GM21528 (cell line): ENCODE results near the gene MX2.

Experiments
- ATAC-seq: cut with Tn5 transposase; IDR thresholded peaks from one replicate; pipeline ENCODE4 v1.9.1; 2021; ENCODE audit warnings: mild to moderate bottlenecking, moderate library complexity; ENCODE audit not compliant: unreplicated experiment, low FRiP score

The MX2 gene

GRCh38 chr21:41378849-41379248 lies 17.0 kb downstream of the MX2 start:
- ATAC-seq: no peak

DNA sequence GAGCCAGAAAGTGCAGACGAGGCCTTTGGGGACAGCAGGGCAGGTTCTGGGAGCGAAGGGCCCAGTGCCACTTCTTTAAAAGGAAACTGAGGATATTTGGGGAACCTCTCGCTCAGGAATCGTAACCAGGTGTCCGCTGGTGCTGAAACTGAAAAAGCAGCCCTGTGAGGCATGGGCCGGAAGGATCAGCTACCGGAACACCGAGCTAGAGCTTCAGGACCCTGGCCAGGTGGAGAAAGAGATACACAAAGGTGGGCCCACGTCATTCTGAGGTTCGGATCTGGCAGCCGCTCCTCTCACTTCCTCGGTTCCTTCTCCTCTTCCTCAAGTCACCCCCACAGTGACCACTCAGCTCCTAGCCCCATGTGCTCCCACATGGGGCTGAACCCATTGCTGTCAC lies 18.1 kb downstream of the MX2 start:
- ATAC-seq: no peak

DNA sequence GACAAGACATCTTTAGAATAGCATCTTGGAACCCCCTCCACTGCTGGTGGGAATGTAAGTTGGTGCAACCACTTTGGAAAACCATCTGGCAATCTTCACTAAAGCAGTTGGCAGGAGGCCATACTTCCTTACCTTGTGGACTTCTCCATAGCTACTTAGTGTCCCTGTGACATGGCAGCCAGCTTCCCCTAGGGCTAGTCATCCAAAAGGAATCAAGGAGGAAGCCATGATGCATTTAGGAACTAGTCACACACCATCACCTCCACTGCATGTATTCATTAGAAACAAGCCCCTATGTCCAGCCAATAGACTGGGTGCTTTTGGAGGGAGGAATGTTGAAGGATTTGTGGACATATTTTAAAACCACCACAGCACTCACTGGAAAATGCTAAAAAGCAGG lies 19.9 kb downstream of the MX2 start:
- no peak for ATAC-seq

DNA sequence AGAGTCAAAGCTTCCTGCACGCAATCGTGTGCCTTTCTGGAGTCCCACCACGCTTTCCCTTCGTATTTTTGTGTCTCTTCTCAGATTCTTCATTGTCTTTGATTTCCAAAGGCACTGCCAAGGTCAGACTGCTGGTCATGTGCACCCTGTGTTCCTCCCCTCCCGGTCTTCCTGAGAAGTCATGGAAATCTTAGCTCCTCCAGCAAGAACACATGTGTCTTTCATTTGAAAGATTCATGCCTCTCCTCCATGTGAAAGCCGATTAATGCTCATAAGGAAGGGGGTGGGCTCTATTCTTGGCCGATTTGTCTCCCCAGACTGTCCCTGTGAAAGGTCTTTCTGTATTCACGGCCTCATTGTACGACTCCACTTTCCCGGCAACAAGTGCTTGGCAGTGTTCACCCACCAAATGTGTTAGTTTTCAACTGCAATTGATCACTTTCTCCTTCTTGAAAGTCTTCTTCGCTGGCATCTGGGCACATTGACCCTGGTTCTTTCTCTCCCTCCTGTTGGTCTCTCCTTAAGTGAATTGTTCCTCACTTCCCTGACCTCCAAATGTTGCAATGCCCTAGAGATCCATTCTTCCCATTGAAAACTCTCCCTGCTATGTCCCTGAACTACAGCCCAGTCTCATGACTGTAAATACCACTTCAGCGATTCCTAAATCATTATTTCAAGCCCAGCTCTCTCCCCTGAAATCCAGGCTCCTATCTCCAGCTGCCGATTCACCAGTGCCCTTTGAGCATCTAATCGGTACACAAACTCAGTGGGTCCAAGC lies 25.4 kb downstream of the MX2 start:
- no peak for ATAC-seq

DNA sequence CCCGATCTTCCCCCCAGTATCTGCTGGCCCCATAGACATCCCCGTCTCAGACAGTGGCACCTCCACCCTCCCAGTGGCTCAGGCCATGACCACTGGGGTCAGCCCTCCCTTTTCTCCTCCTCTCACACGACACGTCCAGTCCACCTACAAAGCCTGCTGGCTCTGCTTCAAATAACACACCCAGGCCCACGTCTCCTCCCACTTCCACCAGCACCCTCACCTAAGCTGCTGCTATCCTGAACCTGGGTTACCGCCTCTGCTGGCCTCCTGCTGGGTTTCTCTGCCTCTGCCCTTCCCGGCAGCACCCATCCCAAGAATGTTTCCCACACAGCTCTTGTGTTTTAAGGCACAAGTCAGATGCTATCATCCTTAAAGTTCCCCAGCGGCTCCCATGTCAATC lies 26.0 kb downstream of the MX2 start:
- no peak for ATAC-seq

- ATAC-seq: no peak
Observed at GRCh38 chr21:41388259-41388658, 26.4 kb downstream of the MX2 start.

- ATAC-seq: no peak
Observed at GRCh38 chr21:41390043-41390639, 28.3 kb downstream of the MX2 start.

DNA sequence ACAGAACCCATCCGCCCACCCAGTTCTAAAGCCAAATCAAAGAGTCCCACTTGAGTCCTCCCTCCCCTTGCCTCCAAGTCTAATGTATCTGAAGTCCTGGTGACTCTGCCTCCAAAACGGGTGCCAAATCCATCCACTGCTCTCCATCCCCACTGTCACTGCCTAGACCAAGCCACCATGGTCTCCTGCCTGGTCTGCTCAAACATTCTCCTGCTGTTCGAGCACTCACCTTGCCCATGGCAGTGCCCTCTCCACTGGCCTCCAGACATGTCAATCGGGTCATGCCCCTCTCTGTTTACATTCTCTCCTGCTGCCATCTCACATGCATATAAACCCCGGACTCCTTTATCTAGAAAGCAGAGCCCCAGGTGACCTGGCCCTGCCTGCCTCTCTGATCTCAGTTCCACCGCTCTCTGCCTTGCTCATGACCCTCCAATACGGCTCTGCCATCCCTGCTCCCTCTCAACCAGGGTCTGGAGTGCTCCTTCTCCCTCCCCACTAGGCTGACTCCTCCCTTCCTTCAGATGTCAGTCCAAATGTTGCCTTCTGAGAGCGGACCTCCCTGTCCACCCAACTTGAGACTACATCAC lies 32.1 kb downstream of the MX2 start:
- ATAC-seq: no peak

GRCh38 chr21:41396558-41397075 lies 34.8 kb downstream of the MX2 start:
- ATAC-seq: no peak

DNA sequence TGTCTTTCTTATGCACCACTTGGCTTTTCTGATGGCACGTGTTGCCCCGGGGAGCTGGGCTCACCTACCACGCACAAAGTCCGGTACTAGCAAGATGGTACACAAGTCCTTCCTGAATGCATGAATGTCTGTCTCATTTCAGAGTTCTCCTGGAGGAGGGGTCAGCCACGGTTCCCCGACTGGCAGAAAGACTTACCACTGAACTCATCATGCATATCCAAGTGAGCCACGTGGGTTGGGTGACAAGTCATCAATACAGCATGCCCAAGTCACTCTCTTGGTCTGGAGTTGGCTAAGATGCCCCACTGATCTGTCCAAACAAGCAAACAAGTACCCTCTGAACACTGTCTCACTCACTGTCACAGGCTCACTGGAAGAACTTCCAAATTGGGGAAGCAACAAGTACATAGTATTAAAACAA lies 35.7 kb downstream of the MX2 start:
- ATAC-seq: no peak

- no peak for ATAC-seq
Observed at GRCh38 chr21:41398251-41398650, 36.4 kb downstream of the MX2 start.

DNA sequence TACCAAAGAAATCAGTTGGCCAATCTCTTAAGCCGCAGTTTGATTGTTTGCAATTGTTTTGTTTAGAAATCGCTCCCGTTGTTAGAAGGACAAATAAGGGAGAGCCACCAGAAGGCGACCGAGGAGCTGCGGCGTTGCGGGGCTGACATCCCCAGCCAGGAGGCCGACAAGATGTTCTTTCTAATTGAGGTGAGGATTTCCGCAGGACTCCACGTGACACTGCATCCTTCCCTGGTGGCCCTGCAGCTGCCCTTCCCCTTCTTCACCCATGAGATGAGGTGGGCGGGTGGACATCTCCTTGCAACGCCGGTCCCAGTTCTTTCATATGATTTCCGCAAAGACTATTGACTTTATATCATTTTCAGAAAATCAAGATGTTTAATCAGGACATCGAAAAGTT lies 37.0 kb downstream of the MX2 start:
- ATAC-seq: no peak

GRCh38 chr21:41399246-41399800 lies 37.5 kb downstream of the MX2 start:
- no peak for ATAC-seq

DNA sequence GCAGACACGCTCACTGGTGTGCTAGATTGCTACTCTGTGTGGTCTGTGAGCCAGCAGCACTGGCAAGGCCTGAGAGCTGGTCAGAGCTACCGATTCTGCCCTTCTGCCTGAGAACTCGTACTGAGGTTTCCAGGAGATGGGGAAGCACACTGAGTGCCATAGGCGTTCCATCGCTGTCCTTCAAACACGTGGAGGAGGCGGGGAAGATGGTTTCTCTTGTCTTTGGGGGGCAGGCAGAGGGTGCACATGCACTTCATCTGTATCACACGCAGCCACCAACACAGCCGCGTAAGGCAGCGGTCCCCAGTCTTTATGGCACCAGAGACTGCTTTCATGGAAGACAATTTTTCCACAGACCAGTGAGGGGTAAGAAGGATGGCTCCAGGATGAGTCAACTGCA lies 40.4 kb downstream of the MX2 start:
- ATAC-seq: no peak

DNA sequence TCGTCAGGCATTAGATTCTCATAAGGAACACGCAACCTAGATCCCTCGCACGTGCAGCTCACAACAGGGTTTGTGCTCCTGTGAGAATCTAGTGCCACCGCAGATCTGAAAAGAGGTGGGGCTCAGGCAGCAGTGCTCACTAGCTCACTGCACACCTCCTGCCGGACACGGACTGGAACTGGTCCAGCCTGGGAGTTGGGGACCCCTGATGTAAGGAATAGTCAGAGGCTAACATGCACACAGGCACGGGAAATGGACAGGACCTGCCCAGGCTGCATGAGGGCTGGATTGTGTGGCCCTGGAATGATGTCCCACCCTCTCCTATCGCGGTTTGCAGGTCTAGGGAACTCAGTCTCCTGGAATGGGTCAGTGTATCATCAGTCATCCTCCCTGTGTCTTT lies 41.0 kb downstream of the MX2 start:
- ATAC-seq: no peak

DNA sequence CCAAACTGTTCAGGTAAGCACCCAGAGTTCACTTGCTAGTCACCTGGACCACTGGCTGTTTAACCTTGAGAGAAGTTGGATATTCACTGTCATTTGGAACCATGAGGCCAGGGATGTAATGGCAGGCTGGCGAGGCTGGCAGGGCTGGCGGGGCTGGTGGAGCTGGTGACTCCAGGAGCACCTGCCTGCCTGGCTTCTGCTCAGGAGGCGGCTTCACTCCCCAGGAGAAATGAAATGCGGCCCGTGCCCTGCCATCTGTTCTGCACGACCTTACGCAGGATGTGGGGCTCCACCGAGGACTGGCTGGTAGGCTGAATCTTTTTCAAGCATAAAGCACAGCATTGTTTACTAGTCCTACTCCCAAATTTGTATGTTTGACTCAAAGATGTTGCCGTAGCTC lies 41.5 kb downstream of the MX2 start:
- no peak for ATAC-seq

DNA sequence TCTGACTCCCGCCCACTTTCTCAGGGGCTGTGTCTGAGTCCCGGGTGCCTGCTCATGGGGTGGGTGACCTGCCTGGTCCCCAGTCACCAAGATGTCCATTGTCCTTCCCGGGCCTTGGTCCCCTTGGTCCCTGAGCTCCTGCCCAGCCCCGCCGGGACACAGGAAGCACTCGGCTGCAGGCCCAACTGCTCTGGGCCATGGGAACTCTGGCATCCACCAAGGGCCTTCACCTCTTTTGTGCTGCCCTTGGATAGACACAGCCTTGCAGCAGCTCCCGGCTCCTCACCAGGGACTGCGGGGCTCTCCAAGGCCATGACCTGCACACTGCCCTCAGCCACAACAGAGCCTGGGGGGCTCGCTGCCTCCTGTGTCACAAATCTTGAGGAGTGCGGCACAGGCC lies 42.1 kb downstream of the MX2 start:
- no peak for ATAC-seq

GRCh38 chr21:41405321-41405720 lies 43.5 kb downstream of the MX2 start:
- no peak for ATAC-seq

GRCh38 chr21:41406340-41406739 lies 44.5 kb downstream of the MX2 start:
- ATAC-seq: no peak

DNA sequence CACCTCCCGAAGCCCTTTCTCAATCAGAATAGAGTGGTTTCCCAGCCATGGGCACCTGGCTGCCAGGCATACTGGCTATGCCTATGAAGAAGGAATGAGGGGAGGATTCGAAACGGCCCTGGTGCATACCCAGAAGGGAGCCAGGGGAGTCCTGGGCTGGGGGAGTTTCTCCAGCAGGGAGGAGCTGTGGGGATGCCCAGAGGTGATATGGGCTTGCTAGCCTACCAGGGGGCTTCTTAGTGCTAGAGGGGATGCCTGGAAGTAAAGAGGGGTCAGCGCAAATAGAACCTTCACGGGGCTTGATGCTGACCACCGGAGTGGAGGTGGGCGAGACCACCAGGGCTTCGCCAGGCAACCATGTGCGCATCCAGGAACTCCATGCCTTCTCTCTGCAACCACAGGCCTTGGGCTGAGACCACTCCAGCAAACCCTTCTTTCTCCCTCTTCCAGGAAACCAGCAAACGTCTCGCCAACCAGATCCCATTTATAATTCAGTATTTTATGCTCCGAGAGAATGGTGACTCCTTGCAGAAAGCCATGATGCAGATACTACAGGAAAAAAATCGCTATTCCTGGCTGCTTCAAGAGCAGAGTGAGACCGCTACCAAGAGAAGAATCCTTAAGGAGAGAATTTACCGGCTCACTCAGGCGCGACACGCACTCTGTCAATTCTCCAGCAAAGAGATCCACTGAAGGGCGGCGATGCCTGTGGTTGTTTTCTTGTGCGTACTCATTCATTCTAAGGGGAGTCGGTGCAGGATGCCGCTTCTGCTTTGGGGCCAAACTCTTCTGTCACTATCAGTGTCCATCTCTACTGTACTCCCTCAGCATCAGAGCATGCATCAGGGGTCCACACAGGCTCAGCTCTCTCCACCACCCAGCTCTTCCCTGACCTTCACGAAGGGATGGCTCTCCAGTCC lies 46.0 kb downstream of the MX2 start:
- ATAC-seq: no peak
